Skeletal muscle tissue (tissue), 4 donors: Measurements from ENCODE around the gene NXPH4. TPM values are rescaled to one million over a fixed set of nuclear protein-coding genes. Genes with fewer than 3 reads are reported as not detected.

Experiments used
- H3K27ac ChIP-seq: one replicate; pipeline ENCODE4 v1.7.0; 2013; ENCODE audit warnings: mild to moderate bottlenecking, low read depth, low read length, inconsistent platforms
- H3K27me3 ChIP-seq, 3 donors: one replicate each; pipeline ENCODE4 v1.7.0; 2013; ENCODE audit warnings: low read length in 3 of 3; ENCODE audit not compliant: control insufficient read depth in 3 of 3, insufficient read depth in 3 of 3
- H3K36me3 ChIP-seq, 3 donors: one replicate each; pipeline ENCODE4 v1.7.0; 2013; ENCODE audit warnings: low read length in 3 of 3; ENCODE audit not compliant: control insufficient read depth in 3 of 3, insufficient read depth in 3 of 3
- H3K4me1 ChIP-seq, 3 donors: one replicate each; pipeline ENCODE4 v1.7.0; 2013; ENCODE audit warnings: low read length in 3 of 3, mild to moderate bottlenecking in 3 of 3; ENCODE audit not compliant: control insufficient read depth in 3 of 3, insufficient read depth in 3 of 3
- H3K4me3 ChIP-seq, 3 donors: one replicate each; pipeline ENCODE4 v1.7.0; 2013; ENCODE audit warnings: low read length in 3 of 3
- H3K9ac ChIP-seq, 3 donors: one replicate each; pipeline ENCODE4 v1.7.0; 2013; ENCODE audit warnings: low read length in 3 of 3, mild to moderate bottlenecking in 3 of 3, moderate library complexity in 2 of 3, low read depth in 1 of 3
- H3K9me3 ChIP-seq, 3 donors: one replicate each; pipeline ENCODE4 v1.7.0; 2013; ENCODE audit warnings: low read length in 3 of 3; ENCODE audit not compliant: control insufficient read depth in 3 of 3
- total RNA-seq: library from RNA; depleted of rRNA; stranded (reverse); fragments of >200 nt; gene quantifications from one replicate; pipeline ENCODE4 v1.2.3, GENCODE V29; 2014
- donor health status: Osteomylitis.

The NXPH4 gene
- total RNA-seq, 1 donor from 2014 or later = not detected

- H3K9ac ChIP-seq = peak overlapping the region in 1 of 3 donors; percentile 62
- peaks cover 13 to 32% (median 23%) of the 10 kb centered on the region in 3 donors for H3K27me3 ChIP-seq
Observed at GRCh38 chr12:57235017-57235727, 18.6 kb downstream of the NXPH4 start.

DNA sequence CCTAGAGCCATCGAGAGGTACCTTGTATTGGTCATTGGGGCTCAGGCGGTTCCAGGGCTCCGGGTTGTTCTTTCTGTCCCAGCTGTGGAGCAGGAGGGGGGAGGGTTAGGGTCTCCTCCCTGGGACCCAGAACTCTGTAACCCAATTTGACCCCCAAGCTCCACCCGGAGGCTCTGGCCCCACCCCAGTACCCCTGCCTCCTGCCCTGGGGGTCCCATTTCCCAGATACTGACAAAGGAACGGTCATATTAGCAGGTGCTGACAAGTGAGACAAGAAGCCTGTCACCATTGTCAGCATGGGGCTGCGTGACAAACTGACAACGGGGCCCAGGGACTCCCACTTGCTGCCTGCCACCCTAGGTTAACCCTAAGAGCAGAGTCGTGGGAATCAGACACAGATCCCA is 19.1 kb downstream of the NXPH4 start:
- H3K9me3 ChIP-seq = no peaks in the 10 kb centered on the region
- peaks cover 15 to 34% (median 25%) of the 10 kb centered on the region in 3 donors for H3K27me3 ChIP-seq
- H3K9ac ChIP-seq = peak overlapping the region in 1 of 3 donors; percentile 62
- peak overlapping the region; percentile 32 for H3K27ac ChIP-seq
- H3K4me1 ChIP-seq = peaks cover 28 to 56% (median 35%) of the 10 kb centered on the region in 3 donors
- peaks cover 29 to 31% (median 30%) of the 10 kb centered on the region in 3 donors for H3K36me3 ChIP-seq
- H3K4me3 ChIP-seq = peak overlapping the region in 1 of 3 donors; percentile 45

More at GRCh38 chr12:57235017-57235727, 18.6 kb downstream of the NXPH4 start:
- Histone ChIP-seq H3K27ac (peak overlapping the region; percentile 54), H3K9me3 (no peaks in the 10 kb centered on the region), H3K4me1 (peaks cover 28 to 56% (median 35%) of the 10 kb centered on the region in 3 donors), H3K4me3 (peak overlapping the region in 1 of 3 donors; percentile 45), H3K36me3 (peaks cover 29 to 33% (median 30%) of the 10 kb centered on the region in 3 donors)

- Histone ChIP-seq H3K4me3 (peak overlapping the region; percentile 10 to 49 (median 48)), H3K27ac (peak overlapping the region; percentile 51), H3K4me1 (peaks cover 30 to 56% (median 39%) of the 10 kb centered on the region in 3 donors)
Observed at GRCh38 chr12:57236201-57236924, 19.8 kb downstream of the NXPH4 start.

GRCh38 chr12:57236925-57237595 is 20.5 kb downstream of the NXPH4 start:
- peaks cover 26 to 47% (median 29%) of the 10 kb centered on the region in 3 donors for H3K27me3 ChIP-seq
- peak overlapping the region in 1 of 3 donors; percentile 62 for H3K9ac ChIP-seq
- H3K4me1 ChIP-seq = peaks cover 34 to 57% (median 46%) of the 10 kb centered on the region in 3 donors
- H3K9me3 ChIP-seq = no peaks in the 10 kb centered on the region
- peak overlapping the region; percentile 10 to 49 (median 48) for H3K4me3 ChIP-seq
- peaks cover 24 to 26% (median 25%) of the 10 kb centered on the region in 3 donors for H3K36me3 ChIP-seq
- peak overlapping the region; percentile 51 for H3K27ac ChIP-seq

More at GRCh38 chr12:57236201-57236924, 19.8 kb downstream of the NXPH4 start:
- Histone ChIP-seq H3K9me3 (no peaks in the 10 kb centered on the region), H3K9ac (peak overlapping the region in 1 of 3 donors; percentile 62), H3K27me3 (peaks cover 21 to 40% (median 29%) of the 10 kb centered on the region in 3 donors), H3K36me3 (peaks cover 29 to 31% (median 30%) of the 10 kb centered on the region in 3 donors)

DNA sequence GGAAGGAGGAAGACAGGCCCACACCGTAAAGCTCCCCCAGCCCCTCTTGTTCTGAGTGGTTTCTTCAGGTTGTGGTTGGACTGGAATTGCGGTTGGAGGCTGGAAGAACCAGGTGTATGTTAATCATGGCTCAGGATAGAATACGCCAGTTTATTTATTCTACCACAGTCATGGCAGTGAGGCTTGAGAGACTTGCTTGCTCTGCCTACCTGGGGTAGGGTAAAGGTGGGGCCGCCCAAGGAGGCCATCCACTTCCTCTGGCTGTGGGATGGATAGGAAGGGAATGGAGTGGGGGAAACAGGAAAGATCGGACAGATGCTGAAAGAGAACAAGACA is 21.0 kb downstream of the NXPH4 start:
- peaks cover 19 to 21% (median 20%) of the 10 kb centered on the region in 3 donors for H3K36me3 ChIP-seq
- peak overlapping the region in 1 of 3 donors; percentile 25 for H3K9ac ChIP-seq
- H3K4me1 ChIP-seq = peaks cover 35 to 62% (median 49%) of the 10 kb centered on the region in 3 donors
- H3K27me3 ChIP-seq = peaks cover 29 to 49% (median 31%) of the 10 kb centered on the region in 3 donors
- no peak overlapping the region for H3K4me3 ChIP-seq
- no peak overlapping the region for H3K27ac ChIP-seq
- no peaks in the 10 kb centered on the region for H3K9me3 ChIP-seq

DNA sequence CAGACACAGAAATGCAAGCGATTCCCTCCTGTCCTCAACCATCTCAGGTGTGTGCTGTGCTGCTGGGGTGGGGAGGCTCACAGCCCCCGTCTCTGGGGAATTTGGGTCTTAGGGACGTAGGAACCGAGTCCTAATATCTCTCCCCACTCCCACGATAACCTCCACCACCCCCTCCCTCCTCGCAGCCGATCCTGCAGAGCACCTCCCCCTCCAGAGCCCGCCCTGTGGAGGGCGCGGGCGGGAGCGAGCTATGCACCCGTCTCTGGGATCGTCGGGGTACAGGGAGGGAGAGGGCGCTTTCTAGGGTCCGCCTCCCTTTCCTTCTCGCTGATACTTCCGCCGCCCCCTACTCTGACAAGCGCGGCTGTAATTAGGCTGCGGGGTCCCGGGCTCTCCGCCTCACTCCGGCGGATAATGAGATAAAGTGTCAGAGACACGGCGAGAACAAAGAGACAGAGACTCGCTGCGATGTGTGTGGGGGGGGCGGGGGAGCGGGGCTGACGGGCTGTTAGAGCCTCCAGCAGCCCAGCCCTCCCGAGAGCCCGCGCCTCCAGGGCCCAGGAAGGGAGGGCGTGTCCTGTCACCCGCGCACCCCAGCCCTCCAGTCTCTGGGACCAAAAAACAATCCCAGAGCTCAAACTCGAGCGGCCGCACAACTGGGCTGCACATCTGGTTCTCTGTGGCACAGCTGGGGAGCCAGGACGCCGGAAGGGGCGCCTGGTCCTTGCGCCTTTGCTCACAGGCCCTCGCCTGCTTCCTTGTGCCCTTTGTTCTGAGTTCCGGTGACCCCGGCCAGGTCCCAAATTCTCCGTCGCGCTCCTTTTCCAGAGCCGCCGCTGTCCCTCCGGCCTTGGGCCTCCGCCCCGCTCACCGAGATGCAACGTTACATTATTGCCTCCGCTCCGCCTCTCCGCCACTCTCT is 21.6 kb downstream of the NXPH4 start:
- Histone ChIP-seq H3K9ac (peak overlapping the region; percentile 34 to 79 (median 51)), H3K36me3 (peaks cover 13 to 14% (median 14%) of the 10 kb centered on the region in 3 donors), H3K4me3 (peak overlapping the region; percentile 66 to 76 (median 73)), H3K4me1 (peaks cover 41 to 68% (median 56%) of the 10 kb centered on the region in 3 donors), H3K27ac (no peak overlapping the region), H3K27me3 (peaks cover 29 to 54% (median 37%) of the 10 kb centered on the region in 3 donors), H3K9me3 (no peaks in the 10 kb centered on the region)

- Histone ChIP-seq H3K9ac (peak overlapping the region; percentile 34 to 79 (median 51)), H3K4me3 (peak overlapping the region; percentile 66 to 76 (median 73)), H3K27me3 (peaks cover 29 to 57% (median 39%) of the 10 kb centered on the region in 3 donors), H3K27ac (no peak overlapping the region), H3K36me3 (peaks cover 6 to 10% (median 8%) of the 10 kb centered on the region in 3 donors), H3K4me1 (peaks cover 47 to 70% (median 63%) of the 10 kb centered on the region in 3 donors), H3K9me3 (no peaks in the 10 kb centered on the region)
Observed at GRCh38 chr12:57238854-57239554, 22.4 kb downstream of the NXPH4 start.

GRCh38 chr12:57239587-57240065 is 23.0 kb downstream of the NXPH4 start:
- Histone ChIP-seq H3K36me3 (peaks cover 5 to 10% (median 9%) of the 10 kb centered on the region in 3 donors), H3K27me3 (peaks cover 29 to 57% (median 39%) of the 10 kb centered on the region in 3 donors), H3K9ac (peak overlapping the region in 1 of 3 donors; percentile 54), H3K27ac (peak overlapping the region; percentile 25), H3K9me3 (no peaks in the 10 kb centered on the region), H3K4me3 (peak overlapping the region; percentile 54 to 73 (median 66)), H3K4me1 (peaks cover 54 to 73% (median 69%) of the 10 kb centered on the region in 3 donors)
